ENCODE data around the gene PGA5.
"Not testable (repeated sequence)": the region's sequence is repeated elsewhere in the genome, so short reads cannot be mapped to it uniquely, and the experiment has no call there.

The PGA5 gene

GRCh38 chr11:61226457-61227137, 14.4 kb upstream of the PGA5 start:
- not testable (repeated sequence) for DNase-seq (ENCODE audit: low read depth in 2 of 2)

GRCh38 chr11:61229458-61229857, 11.5 kb upstream of the PGA5 start:
- not testable (repeated sequence) for DNase-seq (ENCODE audit: low read depth in 2 of 2)

- DNase-seq (ENCODE audit: low read depth in 2 of 2): not testable (repeated sequence)
Observed at GRCh38 chr11:61231033-61231432, 9.9 kb upstream of the PGA5 start.

GRCh38 chr11:61231585-61231984, 9.4 kb upstream of the PGA5 start:
- DNase-seq (ENCODE audit: low read depth in 2 of 2): not testable (repeated sequence)

GRCh38 chr11:61232548-61233145, 8.3 kb upstream of the PGA5 start:
- not testable (repeated sequence) for DNase-seq (ENCODE audit: low read depth in 2 of 2)

- DNase-seq (ENCODE audit: low read depth in 2 of 2): not testable (repeated sequence)
Observed at GRCh38 chr11:61237130-61237529, 3.8 kb upstream of the PGA5 start.

- not testable (repeated sequence) for DNase-seq (ENCODE audit: low read depth in 2 of 2)
Observed at GRCh38 chr11:61240288-61240687, 687 bp upstream of the PGA5 start.

- DNase-seq (ENCODE audit: low read depth in 2 of 2): not testable (repeated sequence)
Observed at GRCh38 chr11:61241526-61241925, 551 bp downstream of the PGA5 start.

- DNase-seq (ENCODE audit: low read depth in 2 of 2): not testable (repeated sequence)
Observed at GRCh38 chr11:61245284-61245964, 4.4 kb downstream of the PGA5 start.

- DNase-seq (ENCODE audit: low read depth in 2 of 2): not testable (repeated sequence)
Observed at GRCh38 chr11:61248071-61248470, 7.1 kb downstream of the PGA5 start.

GRCh38 chr11:61249201-61249600, 8.2 kb downstream of the PGA5 start:
- DNase-seq (ENCODE audit: low read depth in 2 of 2): not testable (repeated sequence)

GRCh38 chr11:61250796-61251765, 10.1 kb downstream of the PGA5 start:
- DNase-seq (ENCODE audit: low read depth in 2 of 2): not testable (repeated sequence)

GRCh38 chr11:61252332-61252731, 11.4 kb downstream of the PGA5 start:
- not testable (repeated sequence) for DNase-seq (ENCODE audit: low read depth in 2 of 2)

GRCh38 chr11:61254403-61255025, 13.5 kb downstream of the PGA5 start:
- DNase-seq (ENCODE audit: low read depth in 2 of 2): peak in 1 of 2 donors; percentile 48

GRCh38 chr11:61256710-61257482, 15.9 kb downstream of the PGA5 start:
- no peak for DNase-seq (ENCODE audit: low read depth in 2 of 2)

GRCh38 chr11:61258546-61258945, 17.6 kb downstream of the PGA5 start:
- no peak for DNase-seq (ENCODE audit: low read depth in 2 of 2)

GRCh38 chr11:61259363-61259762, 18.4 kb downstream of the PGA5 start:
- no peak for DNase-seq (ENCODE audit: low read depth in 2 of 2)

- no peak for DNase-seq (ENCODE audit: low read depth in 2 of 2)
Observed at GRCh38 chr11:61264371-61264770, 23.4 kb downstream of the PGA5 start.

- no peak for DNase-seq (ENCODE audit: low read depth in 2 of 2)
Observed at GRCh38 chr11:61264795-61265194, 23.8 kb downstream of the PGA5 start.

GRCh38 chr11:61265357-61265756, 24.4 kb downstream of the PGA5 start:
- no peak for DNase-seq (ENCODE audit: low read depth in 2 of 2)
